HG03354 (cell line): Measurements from ENCODE around the gene BABAM2.
"Not testable (repeated sequence)": the region's sequence is repeated elsewhere in the genome, so short reads cannot be mapped to it uniquely, and the experiment has no call there.

ENCODE experiments used
- ATAC-seq: cut with Tn5 transposase; IDR thresholded peaks from one replicate; pipeline ENCODE4 v1.9.1; 2021; ENCODE audit warnings: mild to moderate bottlenecking; ENCODE audit not compliant: unreplicated experiment, poor library complexity, severe bottlenecking

BABAM2 gene

DNA sequence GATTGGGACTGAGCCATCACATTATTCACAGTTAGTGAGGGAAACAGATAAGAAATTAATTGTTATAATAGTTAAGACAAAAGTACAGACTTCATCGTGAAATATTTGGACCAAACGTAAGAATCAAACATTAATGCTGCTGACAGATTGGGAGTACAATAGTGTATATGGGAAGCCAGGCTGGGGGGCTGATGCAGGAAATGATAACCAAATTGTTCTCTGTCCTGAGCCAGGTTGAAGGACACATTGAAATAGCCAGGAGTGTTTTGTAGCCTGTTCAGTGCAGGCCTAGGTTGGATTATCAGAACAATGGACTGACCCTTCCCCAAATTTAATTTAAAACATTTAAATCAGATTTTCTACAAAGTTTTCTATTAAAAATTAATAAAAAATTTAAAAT lies 203.2 kb downstream of the BABAM2 start:
- ATAC-seq, result no peak

DNA sequence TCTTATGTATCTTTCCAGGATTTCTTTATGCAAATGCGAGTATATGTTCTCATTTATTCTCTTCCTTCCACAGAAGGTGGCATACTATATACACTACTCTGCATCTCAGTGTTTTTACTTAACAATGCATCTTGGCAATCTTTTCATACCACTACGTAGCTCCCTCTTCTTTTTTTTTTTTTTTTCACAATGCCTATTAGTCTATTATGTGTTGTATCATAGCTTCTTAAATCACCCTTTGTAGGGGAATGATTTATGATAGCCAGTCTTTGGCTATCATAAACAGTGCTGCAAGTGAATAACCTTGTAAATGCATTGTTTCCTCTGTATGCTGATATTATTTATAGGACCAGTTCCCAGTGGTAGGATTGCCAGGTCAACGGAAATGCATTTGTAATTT lies 204.2 kb downstream of the BABAM2 start:
- ATAC-seq, result no peak

DNA sequence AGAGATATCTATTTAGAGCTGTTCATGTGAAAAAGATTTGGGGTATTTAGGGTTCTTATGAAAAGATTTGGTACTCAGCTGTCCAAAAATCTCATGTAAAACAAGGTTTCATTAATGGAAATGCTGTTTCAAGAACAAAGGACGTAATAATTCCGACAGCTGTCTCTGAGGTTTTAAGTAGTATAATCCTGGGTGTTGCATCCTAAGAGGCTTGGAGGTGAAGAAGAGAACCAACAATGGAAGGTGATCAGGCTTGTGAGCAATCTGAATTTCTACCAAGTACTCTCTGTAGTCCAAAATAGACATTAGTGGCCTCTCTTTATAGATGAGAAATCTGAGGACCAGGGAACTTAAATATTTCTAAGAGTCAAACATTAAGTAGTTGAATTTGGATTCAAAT lies 205.1 kb downstream of the BABAM2 start:
- ATAC-seq, result no peak

DNA sequence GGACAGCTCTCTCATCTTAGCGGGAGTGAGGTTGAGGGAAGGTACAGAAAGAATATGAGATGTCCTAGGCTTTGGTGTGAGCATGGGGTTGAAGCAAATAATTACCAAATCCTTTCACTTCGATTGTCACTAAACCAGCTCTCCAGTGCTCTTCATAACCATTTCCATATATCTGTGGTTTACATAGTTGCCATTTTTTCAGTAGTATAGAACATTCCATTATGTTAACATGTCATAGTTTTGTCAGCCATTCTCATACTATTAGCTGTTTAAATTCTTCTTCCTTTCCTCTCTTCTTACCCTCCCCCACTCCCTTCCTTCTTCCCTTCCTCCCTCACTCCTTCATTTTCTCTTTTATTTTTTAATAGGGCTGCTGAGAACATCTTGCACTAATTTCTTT lies 205.9 kb downstream of the BABAM2 start:
- no peak for ATAC-seq

DNA sequence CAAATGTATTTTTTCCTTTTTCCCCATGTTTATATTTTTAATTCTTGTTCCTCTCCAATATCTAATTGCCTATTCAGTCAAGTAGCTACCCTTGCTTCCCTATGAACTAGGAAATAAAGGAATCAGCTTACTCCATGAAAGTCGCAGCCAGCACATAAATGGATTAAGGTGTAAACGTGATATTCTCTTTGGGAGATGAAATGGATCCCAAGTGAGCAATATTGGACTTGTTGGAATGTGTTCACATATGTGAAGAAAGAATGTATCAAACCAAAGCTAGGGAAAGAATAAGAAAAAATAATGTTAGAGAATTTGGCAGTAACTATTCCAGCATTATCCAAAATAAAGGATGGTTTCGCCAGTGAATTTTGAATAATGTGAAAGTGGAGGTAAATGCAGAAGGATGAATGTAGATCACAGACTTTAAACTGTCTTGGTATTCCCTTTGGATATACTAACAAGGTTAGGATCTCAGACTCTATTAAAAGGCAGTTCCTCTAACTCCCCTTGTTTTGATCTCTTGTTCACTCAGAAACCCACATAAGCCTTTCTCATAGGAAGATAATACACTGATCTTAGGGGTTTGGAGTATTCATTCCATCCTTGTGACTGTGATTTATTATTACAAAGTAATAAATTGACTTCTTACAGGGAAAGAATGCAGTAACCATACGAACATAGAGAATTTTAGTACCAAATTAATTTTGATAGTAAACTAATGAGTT lies 208.1 kb downstream of the BABAM2 start:
- ATAC-seq, result no peak

DNA sequence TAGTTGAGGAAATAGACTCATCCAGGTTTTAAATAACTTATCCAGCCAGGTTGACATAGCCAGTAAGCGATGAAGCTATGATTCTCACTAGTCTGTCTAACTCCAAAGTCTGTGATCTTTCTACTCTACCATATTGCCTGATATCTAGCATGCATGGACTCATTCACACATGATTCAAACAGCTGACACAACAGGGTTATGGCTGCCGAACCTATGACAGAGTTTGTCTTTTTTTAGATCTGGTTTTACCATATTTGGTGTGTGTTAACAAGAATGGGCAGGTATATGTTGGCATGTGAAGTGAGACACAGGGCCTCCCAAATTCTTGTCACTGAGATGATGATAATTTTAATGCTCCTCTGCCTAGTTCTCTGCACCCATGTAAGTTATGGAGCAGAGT lies 210.6 kb downstream of the BABAM2 start:
- no peak for ATAC-seq

DNA sequence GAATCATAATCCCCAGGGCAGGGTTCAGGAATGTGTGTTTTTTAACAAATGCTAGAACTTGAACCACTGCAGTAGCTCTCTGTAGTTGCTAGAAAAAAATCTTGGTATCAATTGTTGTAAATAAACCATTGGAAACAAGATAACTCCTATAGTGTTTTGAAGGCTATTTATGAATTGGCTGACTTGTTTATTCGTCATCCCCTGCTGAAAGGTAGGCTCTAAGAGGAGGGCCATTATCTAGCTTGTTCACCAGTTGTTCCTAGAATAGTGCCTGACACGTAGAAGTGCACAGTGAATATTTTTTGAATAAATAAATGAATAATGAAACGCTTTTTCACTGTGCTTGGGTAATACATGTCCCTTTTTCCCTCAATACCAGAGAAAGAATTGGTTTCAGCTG lies 211.4 kb downstream of the BABAM2 start:
- no peak for ATAC-seq

DNA sequence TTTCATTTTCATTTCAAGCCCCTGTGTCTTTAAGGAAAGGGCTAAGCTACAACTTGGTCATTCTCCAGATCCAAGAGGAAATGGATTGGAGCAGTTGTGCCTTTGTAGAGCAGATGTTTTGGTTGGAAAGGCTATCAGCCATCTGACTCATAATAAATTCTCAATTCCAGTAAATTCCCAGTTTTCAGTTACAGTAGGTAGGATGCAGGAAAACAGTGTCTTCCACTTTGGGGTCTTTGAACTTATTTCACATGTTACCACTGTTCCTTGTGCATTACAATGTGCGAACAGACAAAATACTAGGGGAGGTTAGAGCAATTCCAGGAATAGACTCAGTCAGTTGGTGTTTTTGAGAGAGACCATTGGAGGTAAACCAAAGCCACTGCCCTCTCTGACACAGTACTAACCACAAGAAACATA lies 211.9 kb downstream of the BABAM2 start:
- ATAC-seq, result no peak

DNA sequence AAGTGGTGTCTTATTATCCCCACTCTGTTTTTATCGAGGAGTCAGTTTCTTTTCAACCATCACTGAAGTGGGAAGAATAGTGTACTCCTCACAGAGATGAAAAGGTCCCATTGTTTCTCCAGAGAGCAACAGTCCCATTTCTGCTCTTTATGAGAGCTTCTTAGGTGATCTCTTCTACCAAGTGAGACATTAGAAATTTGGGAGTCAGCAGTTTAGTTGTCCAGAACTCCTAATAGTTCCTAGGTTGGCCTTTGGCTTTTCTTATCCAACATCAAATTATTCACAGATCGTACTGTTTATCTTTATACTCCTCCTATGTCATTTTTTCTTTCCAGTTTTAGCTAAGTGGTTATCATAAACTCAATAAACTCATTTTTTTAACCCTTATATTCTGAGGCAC lies 213.1 kb downstream of the BABAM2 start:
- ATAC-seq, result no peak

DNA sequence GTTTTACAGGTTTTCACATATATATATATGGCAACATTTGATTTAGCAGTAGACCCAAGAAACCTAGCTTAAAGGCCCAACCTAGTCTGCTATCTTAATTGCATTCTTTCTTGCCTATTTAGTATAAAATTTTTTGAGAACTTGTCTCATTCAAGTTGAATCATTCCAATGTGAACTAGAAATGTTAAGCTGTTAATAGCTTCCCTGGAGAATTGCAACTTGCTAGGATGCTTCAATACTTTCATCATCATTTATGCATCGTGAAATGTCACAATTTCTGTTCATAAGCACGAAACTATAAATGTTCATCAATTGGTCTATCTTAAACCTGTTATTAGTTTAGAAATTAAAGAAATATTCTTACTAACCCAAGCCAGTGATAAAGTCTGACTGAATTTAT lies 217.6 kb downstream of the BABAM2 start:
- no peak for ATAC-seq

DNA sequence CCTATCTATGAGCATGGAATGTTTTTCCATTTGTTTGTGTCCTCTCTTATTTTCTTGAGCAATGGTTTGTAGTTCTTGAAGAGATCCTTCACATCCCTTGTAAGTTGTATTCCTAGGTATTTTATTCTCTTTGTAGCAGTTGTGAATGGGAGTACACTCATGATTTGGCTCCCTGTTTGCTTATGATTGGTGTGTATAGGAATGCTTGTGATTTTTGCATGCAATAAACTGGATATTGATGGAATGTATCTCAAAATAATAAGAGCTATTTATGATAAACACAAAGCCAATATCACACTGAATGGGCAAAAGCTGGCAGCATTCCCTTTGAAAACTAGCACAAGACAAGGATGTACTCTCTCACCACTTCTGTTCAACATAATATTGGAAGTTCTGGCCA lies 223.2 kb downstream of the BABAM2 start:
- not testable (repeated sequence) for ATAC-seq

DNA sequence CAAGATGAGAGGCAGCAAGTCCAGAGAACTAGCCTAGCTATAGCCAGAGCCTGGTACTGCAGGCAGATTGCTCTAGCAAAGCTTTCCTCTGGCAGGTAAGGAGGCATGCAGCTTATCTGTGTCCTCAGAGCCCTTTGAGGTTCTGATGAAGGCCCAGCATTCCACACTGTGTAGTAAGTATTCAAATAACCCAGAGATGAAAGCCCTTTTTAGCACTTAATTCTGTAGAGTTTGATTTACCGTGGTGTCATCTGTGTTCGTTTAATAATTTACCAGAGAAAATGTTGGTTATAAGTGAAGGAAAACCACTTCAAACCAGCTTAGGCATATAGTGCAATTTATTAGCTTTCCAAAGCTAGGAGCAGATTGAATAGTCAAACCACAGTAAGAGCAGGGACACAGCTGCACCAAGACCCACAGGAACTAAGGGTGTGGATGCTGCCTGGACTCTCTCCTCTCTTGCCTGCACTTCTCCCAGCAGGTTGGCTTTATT lies 226.6 kb downstream of the BABAM2 start:
- ATAC-seq, result no peak

DNA sequence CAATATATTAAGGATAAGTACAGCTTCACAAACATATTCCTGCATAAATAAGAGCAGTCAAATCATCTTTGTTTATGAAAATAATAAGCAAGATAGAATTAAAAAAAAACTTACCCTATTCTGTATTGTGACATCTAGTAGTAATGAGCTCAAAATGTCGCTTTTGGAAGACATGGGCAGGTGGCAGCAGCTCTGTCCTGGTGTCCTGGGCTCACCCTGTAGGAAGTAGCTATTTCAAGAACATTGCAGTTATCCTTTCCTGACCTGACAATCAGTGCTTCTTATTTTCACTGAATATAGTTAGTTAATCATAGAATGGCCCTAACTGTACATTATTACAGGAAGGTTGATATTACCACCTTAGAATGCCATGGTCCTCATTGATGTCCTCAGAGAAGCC lies 229.1 kb downstream of the BABAM2 start:
- ATAC-seq, result no peak

DNA sequence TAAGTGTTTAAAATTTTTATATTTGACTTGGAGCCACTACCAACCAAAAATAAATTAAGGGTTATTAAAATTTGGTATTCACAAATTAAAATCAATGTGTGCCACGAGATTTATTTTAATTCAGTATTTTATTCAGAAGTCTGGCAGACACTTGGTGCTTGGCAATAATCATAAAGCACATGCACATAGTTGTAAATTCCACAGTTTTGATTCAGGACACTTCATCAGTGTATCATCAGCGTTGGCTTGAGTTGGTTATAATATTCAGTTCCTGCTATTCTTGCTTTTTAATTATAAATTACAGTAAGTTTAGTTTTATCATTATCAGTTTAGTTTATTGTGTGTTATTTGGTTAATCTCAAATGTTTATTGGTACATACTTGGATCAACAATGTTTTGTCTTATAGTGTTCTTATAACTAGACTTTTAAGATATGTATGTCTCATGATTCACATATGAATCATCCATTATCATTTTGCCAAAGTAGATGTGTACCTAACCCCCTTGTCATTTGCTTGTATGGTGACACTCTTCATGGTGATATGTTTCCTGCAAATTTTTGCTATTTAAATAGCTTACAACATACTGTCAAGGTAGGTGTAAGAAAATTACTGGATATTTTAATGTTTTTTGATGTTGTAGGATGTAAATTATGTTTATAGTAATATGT lies 237.9 kb downstream of the BABAM2 start:
- ATAC-seq, result no peak

DNA sequence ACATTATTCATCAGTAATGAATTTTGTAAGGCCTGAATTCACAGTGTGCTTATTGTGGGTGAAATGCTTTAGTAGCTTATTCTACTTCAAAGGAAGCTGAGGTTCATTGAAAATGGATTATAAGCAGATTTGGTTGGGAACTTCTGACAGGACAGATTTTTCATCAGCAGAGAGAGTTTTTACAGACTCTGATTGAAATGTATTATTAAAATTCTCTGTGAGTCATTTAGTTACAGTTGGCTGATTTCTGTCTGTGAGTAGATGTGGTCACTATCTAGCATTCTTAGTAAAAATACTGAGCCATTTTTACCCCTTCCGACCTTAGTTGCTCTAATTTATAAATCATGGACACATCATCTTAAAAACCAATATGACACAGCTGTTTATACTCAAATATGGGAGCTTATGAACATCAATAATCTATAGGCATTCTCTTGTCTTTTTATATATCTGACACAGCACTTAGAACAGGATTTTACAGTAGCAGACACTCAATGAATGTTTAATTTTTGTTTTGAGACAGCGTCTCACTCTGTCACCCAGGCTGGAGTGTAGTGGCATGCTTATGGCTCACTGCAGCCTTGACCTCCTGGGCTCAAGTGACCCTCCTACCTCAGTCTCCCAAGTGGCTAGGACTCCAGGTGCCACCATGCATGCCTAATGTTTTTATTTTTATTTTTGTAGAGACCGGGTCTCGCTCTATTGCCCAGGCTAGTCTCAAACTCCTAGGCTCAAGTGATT lies 239.6 kb downstream of the BABAM2 start:
- no peak for ATAC-seq

DNA sequence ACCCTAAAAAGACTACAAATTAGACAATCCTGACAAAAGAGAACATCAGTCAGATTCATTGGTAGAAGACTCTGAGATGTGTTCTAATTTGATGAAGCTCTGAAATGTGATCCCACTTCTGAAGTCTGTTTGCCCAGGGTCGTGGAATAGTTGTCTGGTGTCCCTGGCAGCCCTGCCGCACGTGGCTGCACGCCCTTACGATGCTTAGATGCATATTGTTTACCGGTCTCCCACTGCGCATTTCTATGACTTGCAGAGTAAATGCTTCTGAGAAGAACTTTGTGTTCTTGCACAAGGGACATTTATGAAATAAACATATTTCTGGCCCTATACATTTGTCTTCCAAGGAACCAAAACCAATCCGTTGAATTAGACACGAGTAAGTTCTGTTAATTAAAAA lies 243.2 kb downstream of the BABAM2 start:
- no peak for ATAC-seq

DNA sequence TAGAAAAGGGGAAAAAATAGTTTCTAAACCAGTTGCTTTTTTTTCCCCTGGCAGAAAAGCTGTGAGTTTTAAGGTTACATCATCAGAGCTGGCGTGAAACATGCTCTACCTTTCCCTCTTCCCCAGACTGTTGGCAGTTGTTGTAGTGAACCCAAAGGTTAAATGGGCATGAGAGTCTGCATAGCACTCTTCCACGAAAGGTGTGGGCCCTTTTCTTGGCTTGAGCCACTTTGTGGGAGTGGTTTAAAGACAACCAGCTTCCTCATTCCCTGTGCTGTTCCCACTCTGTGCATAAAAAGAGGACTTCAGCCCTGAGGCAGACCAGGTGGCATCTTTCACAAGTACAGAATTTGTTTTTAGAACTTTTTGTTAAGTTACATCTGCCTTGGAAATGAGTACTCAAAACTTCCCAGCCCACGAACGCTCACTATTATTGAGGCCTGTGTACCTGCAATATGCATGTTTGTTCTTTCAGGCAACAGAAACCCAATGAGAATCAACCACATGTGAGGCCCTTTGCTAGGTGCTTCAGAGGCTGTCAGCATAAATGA lies 243.8 kb downstream of the BABAM2 start:
- ATAC-seq, result no peak

DNA sequence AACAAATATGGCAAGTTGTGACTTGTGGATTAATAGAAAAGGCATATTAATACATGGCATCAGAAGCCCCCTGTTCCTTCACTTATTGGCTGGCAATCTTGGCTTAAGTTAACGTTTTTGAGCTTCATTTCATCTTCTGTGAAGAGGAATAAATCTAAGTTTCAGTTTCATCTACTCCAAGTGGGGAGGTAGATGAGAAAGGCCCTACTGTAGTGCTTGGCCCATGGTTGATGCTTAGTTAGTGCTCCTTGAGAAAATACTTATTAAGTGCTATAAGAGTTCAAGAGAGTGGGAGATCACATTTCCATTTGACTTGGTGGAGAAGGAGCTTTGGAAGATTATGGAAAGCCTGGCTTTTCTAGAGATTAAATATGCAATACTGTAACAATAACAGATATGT lies 244.3 kb downstream of the BABAM2 start:
- ATAC-seq, result no peak

DNA sequence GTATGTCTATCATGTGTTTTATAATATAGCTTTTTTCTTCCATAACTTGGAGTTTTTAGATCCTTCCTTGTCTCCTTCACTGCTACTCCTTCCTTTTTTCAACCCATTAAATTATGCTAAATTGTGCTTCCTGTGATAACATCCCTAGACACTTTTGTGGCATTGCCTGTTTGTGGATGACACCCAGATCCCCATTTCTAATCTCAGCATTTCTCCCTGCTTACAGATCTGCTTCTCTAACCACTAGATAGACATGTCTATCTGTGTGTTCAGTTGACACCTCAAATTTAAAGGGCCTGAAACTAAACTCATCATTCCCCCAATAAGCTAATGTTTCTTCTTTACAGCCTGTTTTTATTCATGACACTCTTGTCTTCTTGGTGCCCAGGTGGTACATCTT lies 244.8 kb downstream of the BABAM2 start:
- ATAC-seq, result no peak

DNA sequence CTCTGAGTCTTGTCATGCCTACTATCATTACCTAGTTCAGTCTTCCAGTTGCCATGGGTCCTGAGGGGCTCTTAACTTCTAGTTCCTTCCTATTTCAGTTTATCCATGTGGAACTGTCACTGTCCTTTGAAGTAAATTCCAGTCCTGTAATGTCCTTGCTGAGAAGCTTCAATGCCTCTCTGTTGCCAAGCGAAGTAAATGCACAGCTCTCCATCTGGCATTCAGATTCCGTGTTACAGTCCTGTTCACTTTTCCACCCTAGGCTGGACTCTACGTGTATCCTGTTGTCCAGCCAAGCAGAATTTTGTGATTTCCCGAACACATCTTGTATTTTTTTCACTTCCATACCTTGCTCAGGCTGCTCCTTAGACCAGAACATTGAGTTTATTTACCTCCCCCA lies 245.3 kb downstream of the BABAM2 start:
- no peak for ATAC-seq

DNA sequence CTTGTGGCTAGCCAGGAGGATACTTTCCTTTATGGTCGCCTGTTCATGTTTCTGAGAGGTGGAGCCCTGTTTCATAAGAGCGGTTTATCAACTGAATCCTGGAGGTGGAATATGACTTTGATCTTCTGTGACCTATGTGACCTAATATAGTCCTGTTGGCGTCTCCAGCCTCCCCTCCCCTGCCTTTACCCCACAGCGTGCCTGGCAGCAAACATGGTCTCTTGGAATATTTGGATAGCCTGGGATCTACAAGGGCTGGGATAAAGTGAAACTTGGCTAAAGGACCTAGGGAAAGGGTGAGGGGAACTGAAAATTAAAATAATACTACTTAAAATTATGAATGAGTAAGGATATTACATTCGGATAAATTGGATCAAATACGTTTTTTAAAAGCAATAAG lies 246.0 kb downstream of the BABAM2 start:
- no peak for ATAC-seq
